GM10248 (cell line): ENCODE measurements around the gene FGFBP2.

ENCODE experiments used
- CTCF ChIA-PET: fragments of 300-600 bp; sonication (Branson Sonifier 250); formaldehyde crosslinking; extraction: SDS; loops from one replicate; lab custom pipeline; 2021; ENCODE audit warnings: antibody characterized with exemption; lab: Yijun Ruan, JAX
- POLR2A ChIA-PET: fragments of 350-650 bp; sonication (Branson Sonifier 250); formaldehyde crosslinking; extraction: SDS; loops from one replicate; lab custom pipeline; 2020; ENCODE audit warnings: antibody characterized with exemption; lab: Yijun Ruan, JAX
- DNase-seq: peaks from one replicate; pipeline ENCODE4 v3.0.0; 2012; ENCODE audit errors: extremely low spot score
- CTCF ChIP-seq: IDR thresholded peaks from 2 replicates; pipeline ENCODE4 v1.5.1; 2012; ENCODE audit warnings: mild to moderate bottlenecking, low read depth; ENCODE audit errors: extremely low read depth, missing control alignments, control extremely low read depth

FGFBP2 gene

GRCh38 chr4:15914736-15915135 is 48.2 kb downstream of the FGFBP2 start:
- CTCF ChIA-PET = interaction anchor here (1.2 kb wide), 1 partner anchor 32 kb away, joined by 4 read pairs; no protein-coding TSS in a partner anchor
- TF ChIP-seq CTCF = no peak
- DNase-seq = no peak
- POLR2A ChIA-PET = no interaction called here

GRCh38 chr4:15914291-15914690 is 48.7 kb downstream of the FGFBP2 start:
- ChIA-PET CTCF (interaction anchor here (1.2 kb wide), 1 partner anchor 31 kb away, joined by 4 read pairs; no protein-coding TSS in a partner anchor), POLR2A (no interaction called here)
- DNase-seq = no peak
- TF ChIP-seq CTCF = no peak

GRCh38 chr4:15913631-15913970 is 49.4 kb downstream of the FGFBP2 start:
- no peak for DNase-seq
- CTCF ChIA-PET = interaction anchor here (0.6 to 1.2 kb wide), 3 partner anchors 8 to 83 kb away, joined by 3 to 4 read pairs (median 4); no protein-coding TSS in a partner anchor
- TF ChIP-seq CTCF = no peak
- POLR2A ChIA-PET = no interaction called here

- POLR2A ChIA-PET = no interaction called here
- TF ChIP-seq CTCF = no peak
- DNase-seq = no peak
- CTCF ChIA-PET = interaction anchor here (0.6 to 1.4 kb wide), 4 partner anchors 8 to 84 kb away, joined by 3 to 4 read pairs (median 4); no protein-coding TSS in a partner anchor
These were observed 49.9 kb downstream of the FGFBP2 start for GRCh38 chr4:15912961-15913630.

GRCh38 chr4:15912236-15912635 is 50.7 kb downstream of the FGFBP2 start:
- DNase-seq = no peak
- CTCF ChIA-PET = interaction anchor here (1.4 to 1.7 kb wide), 2 partner anchors 9 to 44 kb away, joined by 3 to 5 read pairs; no protein-coding TSS in a partner anchor
- POLR2A ChIA-PET = no interaction called here
- TF ChIP-seq CTCF = no peak
